Uterus (tissue), 4 donors: Measurements from ENCODE around the gene PSD4. TPM values are rescaled to one million over a fixed set of nuclear protein-coding genes. Genes with fewer than 3 reads are reported as not detected.

ENCODE experiments used
- DNase-seq, 2 donors: peaks; one replicate each; pipeline ENCODE4 v3.0.0-alpha.2; 2019 to 2020
- H3K27ac ChIP-seq, 2 donors: fragments of 200-600 bp; sonication (generic); 1 replicate in 1 of 2; 2 replicates in 1 of 2; pipeline ENCODE4 v1.5.1; 2016 to 2018
- H3K27me3 ChIP-seq, 2 donors: fragments of 200-600 bp; sonication (generic); one replicate each; pipeline ENCODE4 v1.5.1; 2018 to 2019; ENCODE audit warnings: control low read depth in 1 of 2
- H3K36me3 ChIP-seq, 2 donors: fragments of 200-600 bp; sonication (generic); one replicate each; pipeline ENCODE4 v1.5.1; 2019; ENCODE audit warnings: control low read depth in 1 of 2
- H3K4me1 ChIP-seq, 2 donors: fragments of 200-600 bp; sonication (generic); one replicate each; pipeline ENCODE4 v1.5.1; 2018 to 2019; ENCODE audit warnings: control low read depth in 1 of 2
- H3K4me3 ChIP-seq, 2 donors: fragments of 200-600 bp; sonication (generic); 1 replicate in 1 of 2; 2 replicates in 1 of 2; pipeline ENCODE4 v1.5.1; 2018 to 2019; ENCODE audit warnings: mild to moderate bottlenecking in 1 of 2
- H3K9me3 ChIP-seq, 2 donors: fragments of 200-600 bp; sonication (generic); one replicate each; pipeline ENCODE4 v1.5.1; 2019; ENCODE audit warnings: control low read depth in 1 of 2
- CTCF ChIP-seq, 4 experiments: fragments of 200-600 bp in 2 of 4; fragments of 450-650 bp in 2 of 4; sonication (generic) in 2 of 4; IDR thresholded peaks; one replicate each; pipeline ENCODE4 v1.5.1; 2016 to 2019; ENCODE audit warnings: antibody characterized with exemption in 4 of 4, mild to moderate bottlenecking in 2 of 4, moderate library complexity in 1 of 4
- POLR2A ChIP-seq, 2 donors: fragments of 450-650 bp; IDR thresholded peaks; one replicate each; pipeline ENCODE4 v1.6.1; 2016; ENCODE audit warnings: antibody characterized with exemption in 2 of 2, mild to moderate bottlenecking in 1 of 2, moderate library complexity in 1 of 2
- intact Hi-C: fragments of 100-400 bp; cut with DNase I; formaldehyde crosslinking; loops from one replicate; pipeline ENCODE4 v1.15.1; 2023; ENCODE audit warnings: low total_unique reads
- total RNA-seq, 4 donors: library from RNA; depleted of rRNA in 3 of 4; stranded (reverse); fragments of >200 nt in 3 of 4; gene quantifications; one replicate each; pipeline versions ENCODE4 v1.1.0 to v1.2.4, GENCODE V29; 2014 to 2023
- donor health status: DM: yes; HTN: yes; CAD: no.

Gene PSD4
- total RNA-seq, 4 donors from 2014 or later, result 1.8 to 31.8 (median 7.6) TPM

- intact Hi-C loops, result no loop called here
Observed at GRCh38 chr2:113185664-113186432, 12.1 kb downstream of the PSD4 start.

GRCh38 chr2:113186433-113186796 is 12.6 kb downstream of the PSD4 start:
- no peak for TF ChIP-seq CTCF (IDR thresholded peaks at IDR 0.05)
- TF ChIP-seq POLR2A (IDR thresholded peaks at IDR 0.05), result no peak
- H3K4me3 ChIP-seq, result no peak overlapping the region
- no peak overlapping the region for H3K27ac ChIP-seq
- no peak for DNase-seq
- H3K9me3 ChIP-seq, result no peaks in the 10 kb centered on the region
- intact Hi-C loops, result no loop called here
- no peaks in the 10 kb centered on the region for H3K27me3 ChIP-seq
- H3K4me1 ChIP-seq, result no peaks in the 10 kb centered on the region
- H3K36me3 ChIP-seq, result no peaks in the 10 kb centered on the region

More at GRCh38 chr2:113185664-113186432, 12.1 kb downstream of the PSD4 start:
- no peaks in the 10 kb centered on the region for H3K9me3 ChIP-seq
- no peak for DNase-seq
- no peak for TF ChIP-seq CTCF (IDR thresholded peaks at IDR 0.05)
- no peak for TF ChIP-seq POLR2A (IDR thresholded peaks at IDR 0.05)
- H3K4me3 ChIP-seq, result no peak overlapping the region
- no peak overlapping the region for H3K27ac ChIP-seq
- H3K36me3 ChIP-seq, result no peaks in the 10 kb centered on the region
- H3K27me3 ChIP-seq, result no peaks in the 10 kb centered on the region
- H3K4me1 ChIP-seq, result no peaks in the 10 kb centered on the region

GRCh38 chr2:113187771-113188170 is 14.0 kb downstream of the PSD4 start:
- no peak for TF ChIP-seq POLR2A (IDR thresholded peaks at IDR 0.05)
- no peak for TF ChIP-seq CTCF (IDR thresholded peaks at IDR 0.05)
- DNase-seq, result no peak
- H3K4me1 ChIP-seq, result no peaks in the 10 kb centered on the region
- intact Hi-C loops, result no loop called here
- H3K27me3 ChIP-seq, result no peaks in the 10 kb centered on the region
- no peak overlapping the region for H3K4me3 ChIP-seq
- H3K36me3 ChIP-seq, result no peaks in the 10 kb centered on the region
- no peaks in the 10 kb centered on the region for H3K9me3 ChIP-seq
- no peak overlapping the region for H3K27ac ChIP-seq

GRCh38 chr2:113190871-113191270 is 17.1 kb downstream of the PSD4 start:
- H3K4me1 ChIP-seq, result no peaks in the 10 kb centered on the region
- H3K9me3 ChIP-seq, result no peaks in the 10 kb centered on the region
- H3K36me3 ChIP-seq, result no peaks in the 10 kb centered on the region
- intact Hi-C loops, result no loop called here
- no peak for TF ChIP-seq POLR2A (IDR thresholded peaks at IDR 0.05)
- no peak for TF ChIP-seq CTCF (IDR thresholded peaks at IDR 0.05)
- DNase-seq, result no peak
- H3K27me3 ChIP-seq, result no peaks in the 10 kb centered on the region
- no peak overlapping the region for H3K4me3 ChIP-seq
- H3K27ac ChIP-seq, result no peak overlapping the region

- Histone ChIP-seq H3K27ac (no peak overlapping the region), H3K4me1 (no peaks in the 10 kb centered on the region), H3K27me3 (no peaks in the 10 kb centered on the region), H3K36me3 (no peaks in the 10 kb centered on the region), H3K9me3 (no peaks in the 10 kb centered on the region), H3K4me3 (no peak overlapping the region)
- intact Hi-C loops, result no loop called here
- TF ChIP-seq CTCF (IDR thresholded peaks at IDR 0.05), result no peak
- TF ChIP-seq POLR2A (IDR thresholded peaks at IDR 0.05), result no peak
- DNase-seq, result no peak
Observed at GRCh38 chr2:113192459-113193100, 18.8 kb downstream of the PSD4 start.
